ENCODE measurements around the gene RIMS4. TPM values are rescaled to one million over a fixed set of nuclear protein-coding genes. Genes with fewer than 3 reads are reported as not detected.

RIMS4 gene
- total and polyA plus RNA-seq, 9 of the 15 experiments (the other 6 are each of a cell fraction or from before 2014, with no cell fraction given), result 0.04 TPM; not detected in 8

DNA sequence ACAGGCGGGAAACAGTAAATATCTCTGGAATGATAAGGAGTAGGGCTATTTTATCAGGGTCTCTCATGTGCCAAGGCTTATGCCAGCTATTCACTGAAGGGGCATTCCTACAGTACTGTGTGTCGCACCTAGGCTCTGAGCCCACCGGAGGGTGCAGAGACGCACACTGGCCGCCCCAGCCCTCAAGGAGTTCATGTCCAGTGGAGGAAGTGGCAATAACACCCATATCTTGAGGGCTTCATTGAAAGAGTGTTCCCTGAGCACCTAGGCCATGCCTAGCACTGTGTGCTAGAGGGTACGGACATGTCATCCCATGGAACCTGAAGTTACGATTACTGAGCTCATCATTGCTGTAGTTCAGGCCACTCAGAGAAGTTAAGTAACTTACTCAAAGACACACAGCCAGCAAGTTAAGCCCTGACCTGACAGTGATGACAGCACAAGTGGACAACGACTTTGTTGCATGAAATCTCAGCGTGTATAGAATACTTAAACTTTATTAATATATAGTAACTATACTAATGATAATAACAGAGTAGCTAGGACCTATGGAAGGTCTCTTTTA lies 86.5 kb downstream of the RIMS4 start (continued):
- no peak for TF ChIP-seq ZNF133 (CRISPR knock-in tag; IDR thresholded peaks at IDR 0.05)
- TF ChIP-seq ASH1L (IDR thresholded peaks at IDR 0.05; ENCODE audit: borderline replicate concordance, low read depth, partially characterized antibody), result no peak
- no peak for TF ChIP-seq ZNF778 (CRISPR knock-in tag; IDR thresholded peaks at IDR 0.05)
- TF ChIP-seq FOS (IDR thresholded peaks at IDR 0.05; ENCODE audit: extremely low read depth, insufficient read length), result no peak
- no peak for TF ChIP-seq ZNF79 (CRISPR knock-in tag; IDR thresholded peaks at IDR 0.05; ENCODE audit: low read depth)

DNA sequence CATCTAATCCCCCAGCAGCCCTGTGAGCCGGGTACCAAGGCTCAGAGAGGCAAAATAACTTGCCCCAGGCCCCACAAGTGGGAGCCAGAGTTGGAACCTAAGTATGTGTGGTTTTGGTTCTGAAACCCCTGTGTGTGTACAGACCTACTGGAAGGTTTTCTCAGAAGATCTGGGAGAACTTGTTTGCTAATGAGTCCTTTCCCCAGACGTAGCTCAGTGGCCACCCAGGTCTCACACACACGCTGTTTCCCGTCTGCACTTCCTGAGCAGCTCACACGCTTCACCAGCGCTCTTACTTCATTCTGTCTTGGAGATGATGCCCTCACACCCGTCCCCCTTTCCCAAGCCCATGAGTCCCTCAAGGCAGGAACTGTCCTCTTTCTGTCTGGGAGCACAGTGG lies 87.0 kb downstream of the RIMS4 start:
- no peak for DNase-seq (ENCODE audit: extremely low read depth in 1 of 4, low spot score in 3 of 4)
- no peak for FAIRE-seq
- Histone ChIP-seq H3K9me1 (ENCODE audit: control insufficient read depth, insufficient read depth, low read length) (no peaks in the 10 kb centered on the region), H3K27ac (ENCODE audit: extremely low read depth, low read depth, low read length) (no peak overlapping the region), H3K9me3 (replicated peaks; ENCODE audit: control insufficient read depth, insufficient read depth, low read depth, low read length) (no peaks in the 10 kb centered on the region), H3K9ac (ENCODE audit: insufficient read depth in 1 of 2, low read depth in 2 of 2, low read length in 2 of 2) (no peak overlapping the region), H3K27me3 (ENCODE audit: control insufficient read depth in 2 of 2, insufficient read depth in 2 of 2, low read length in 2 of 2) (peaks cover 42 to 75% of the 10 kb centered on the region in 2 experiments), H3K4me2 (ENCODE audit: insufficient read depth, low read length) (no peak overlapping the region), H4K20me1 (replicated peaks; ENCODE audit: control insufficient read depth, insufficient read depth, low read length) (0 out of 2 replicates have a peak, but pooled peaks cover 7% of the 10 kb centered on the region), H3K4me3 (no peak overlapping the region), H2AFZ (ENCODE audit: low read depth, low read length) (no peak overlapping the region), H3K79me2 (ENCODE audit: control insufficient read depth, insufficient read depth, low read length) (no peaks in the 10 kb centered on the region), H3K4me1 (replicated peaks in 1 of 2; ENCODE audit: control insufficient read depth in 2 of 2, insufficient read depth in 2 of 2, low read length in 2 of 2) (peaks cover 0 to 10% of the 10 kb centered on the region in 2 experiments; a peak in 2 of 5 replicates), H3K36me3 (ENCODE audit: control insufficient read depth, insufficient read depth, low read length) (no peaks in the 10 kb centered on the region)
- ATAC-seq, result no peak
- BruUV-seq (replicated peaks), result no TSS peak
- ChIA-PET POLR2A (no interaction called here), CTCF (ENCODE audit: low intra/inter-chr PET ratio) (no interaction called here)
- in situ Hi-C loops (cut with MboI), result no loop called here
- intact Hi-C loops (cut with micrococcal nuclease), result no loop called here
- 1% methylated on average over 7 of the region's 7 CpGs for WGBS (ENCODE audit: insufficient coverage, low coverage, missing lambda C conversion rate)
- TF ChIP-seq FOXA1 (IDR thresholded peaks at IDR 0.05; ENCODE audit: borderline replicate concordance), result no peak
- no peak for TF ChIP-seq ZFX (CRISPR knock-in tag; IDR thresholded peaks at IDR 0.05)
- no peak for TF ChIP-seq ZNF23 (CRISPR knock-in tag; IDR thresholded peaks at IDR 0.05)
- no peak for TF ChIP-seq ZBTB7A (IDR thresholded peaks at IDR 0.05; ENCODE audit: borderline replicate concordance, control insufficient read depth, low read depth, low read length)
- no peak for TF ChIP-seq BCOR (IDR thresholded peaks at IDR 0.05)
- no peak for TF ChIP-seq JUND (IDR thresholded peaks at IDR 0.05; ENCODE audit: borderline replicate concordance, low read depth, low read length)
- no peak for TF ChIP-seq JUND (tag; IDR thresholded peaks at IDR 0.05; ENCODE audit: borderline replicate concordance, low read depth, low read length)
- no peak for TF ChIP-seq TAF1 (IDR thresholded peaks at IDR 0.05; ENCODE audit: control insufficient read depth, extremely low read depth, insufficient read depth, low read length, severe bottlenecking)
- TF ChIP-seq, protein P1, sequence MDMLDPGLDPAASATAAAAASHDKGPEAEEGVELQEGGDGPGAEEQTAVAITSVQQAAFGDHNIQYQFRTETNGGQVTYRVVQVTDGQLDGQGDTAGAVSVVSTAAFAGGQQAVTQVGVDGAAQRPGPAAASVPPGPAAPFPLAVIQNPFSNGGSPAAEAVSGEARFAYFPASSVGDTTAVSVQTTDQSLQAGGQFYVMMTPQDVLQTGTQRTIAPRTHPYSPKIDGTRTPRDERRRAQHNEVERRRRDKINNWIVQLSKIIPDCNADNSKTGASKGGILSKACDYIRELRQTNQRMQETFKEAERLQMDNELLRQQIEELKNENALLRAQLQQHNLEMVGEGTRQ (CRISPR knock-in tag; IDR thresholded peaks at IDR 0.05), result no peak
- no peak for TF ChIP-seq ZNF24 (IDR thresholded peaks at IDR 0.05)
- TF ChIP-seq PCBP2 (IDR thresholded peaks at IDR 0.05; ENCODE audit: low read depth, low read length, poor library complexity, severe bottlenecking), result no peak
- TF ChIP-seq SAP30 (IDR thresholded peaks at IDR 0.05; ENCODE audit: borderline replicate concordance, insufficient read depth, low read depth, low read length, poor library complexity, severe bottlenecking), result no peak
- no peak for TF ChIP-seq DNMT1 (IDR thresholded peaks at IDR 0.05)
- TF ChIP-seq, protein P2, sequence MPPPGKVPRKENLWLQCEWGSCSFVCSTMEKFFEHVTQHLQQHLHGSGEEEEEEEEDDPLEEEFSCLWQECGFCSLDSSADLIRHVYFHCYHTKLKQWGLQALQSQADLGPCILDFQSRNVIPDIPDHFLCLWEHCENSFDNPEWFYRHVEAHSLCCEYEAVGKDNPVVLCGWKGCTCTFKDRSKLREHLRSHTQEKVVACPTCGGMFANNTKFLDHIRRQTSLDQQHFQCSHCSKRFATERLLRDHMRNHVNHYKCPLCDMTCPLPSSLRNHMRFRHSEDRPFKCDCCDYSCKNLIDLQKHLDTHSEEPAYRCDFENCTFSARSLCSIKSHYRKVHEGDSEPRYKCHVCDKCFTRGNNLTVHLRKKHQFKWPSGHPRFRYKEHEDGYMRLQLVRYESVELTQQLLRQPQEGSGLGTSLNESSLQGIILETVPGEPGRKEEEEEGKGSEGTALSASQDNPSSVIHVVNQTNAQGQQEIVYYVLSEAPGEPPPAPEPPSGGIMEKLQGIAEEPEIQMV (tag; conservative IDR thresholded peaks at IDR 0.05; ENCODE audit: low read depth), result no peak
- no peak for TF ChIP-seq XRCC5 (IDR thresholded peaks at IDR 0.05; ENCODE audit: low read depth, low read length)
- no peak for TF ChIP-seq BRF1 (IDR thresholded peaks at IDR 0.05; ENCODE audit: borderline replicate concordance, extremely low read depth, insufficient read length)
